ENCODE results near the gene TBC1D19.

DNA sequence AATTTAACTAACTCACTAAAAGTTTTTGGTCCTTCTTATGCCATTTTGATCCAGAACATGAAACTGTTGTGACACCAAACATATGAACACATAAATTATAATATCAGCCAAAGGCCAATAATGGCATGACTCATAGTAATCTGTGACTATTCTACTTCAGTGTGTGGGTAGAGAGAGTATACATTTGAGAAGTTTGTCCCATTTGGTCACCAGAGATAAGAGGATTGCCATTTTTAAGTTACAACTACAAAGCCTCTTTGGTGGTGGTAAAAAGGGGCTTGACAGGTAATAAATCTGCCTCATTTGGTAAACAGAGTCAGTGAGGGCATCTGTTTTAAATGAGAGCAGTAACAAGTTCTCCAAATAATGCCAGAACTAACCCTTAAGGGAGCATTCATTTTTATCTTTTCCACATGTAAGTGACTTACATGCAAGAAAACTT is 117.9 kb downstream of the TBC1D19 start:
- TF ChIP-seq, protein P1, sequence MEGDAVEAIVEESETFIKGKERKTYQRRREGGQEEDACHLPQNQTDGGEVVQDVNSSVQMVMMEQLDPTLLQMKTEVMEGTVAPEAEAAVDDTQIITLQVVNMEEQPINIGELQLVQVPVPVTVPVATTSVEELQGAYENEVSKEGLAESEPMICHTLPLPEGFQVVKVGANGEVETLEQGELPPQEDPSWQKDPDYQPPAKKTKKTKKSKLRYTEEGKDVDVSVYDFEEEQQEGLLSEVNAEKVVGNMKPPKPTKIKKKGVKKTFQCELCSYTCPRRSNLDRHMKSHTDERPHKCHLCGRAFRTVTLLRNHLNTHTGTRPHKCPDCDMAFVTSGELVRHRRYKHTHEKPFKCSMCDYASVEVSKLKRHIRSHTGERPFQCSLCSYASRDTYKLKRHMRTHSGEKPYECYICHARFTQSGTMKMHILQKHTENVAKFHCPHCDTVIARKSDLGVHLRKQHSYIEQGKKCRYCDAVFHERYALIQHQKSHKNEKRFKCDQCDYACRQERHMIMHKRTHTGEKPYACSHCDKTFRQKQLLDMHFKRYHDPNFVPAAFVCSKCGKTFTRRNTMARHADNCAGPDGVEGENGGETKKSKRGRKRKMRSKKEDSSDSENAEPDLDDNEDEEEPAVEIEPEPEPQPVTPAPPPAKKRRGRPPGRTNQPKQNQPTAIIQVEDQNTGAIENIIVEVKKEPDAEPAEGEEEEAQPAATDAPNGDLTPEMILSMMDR (IDR thresholded peaks at IDR 0.05; ENCODE audit: low read depth, low read length) = no peak
- TF ChIP-seq EZH2phosphoT487 (IDR thresholded peaks at IDR 0.05; ENCODE audit: low read depth) = no peak

All from OCI-LY3 (cell line).